Mammary epithelial cell (primary cell): ENCODE measurements around the gene TPBG.

ENCODE experiments used
- EZH2 ChIP-seq: IDR thresholded peaks from 2 replicates; pipeline ENCODE4 v1.6.1; 2012; ENCODE audit warnings: low read length, inconsistent platforms, borderline replicate concordance
- TF ChIP-seq, protein P1 (sequence below), 2 donors: IDR thresholded peaks in 1 of 2; conservative IDR thresholded peaks in 1 of 2; 2 replicates each; pipeline ENCODE4 v1.5.1; 2011 to 2012; ENCODE audit warnings: inconsistent platforms in 2 of 2, low read length in 2 of 2, mild to moderate bottlenecking in 2 of 2, control low read depth in 1 of 2, low read depth in 1 of 2; ENCODE audit not compliant: insufficient read depth in 1 of 2; ENCODE audit errors: extremely low read depth in 1 of 2

DNA sequence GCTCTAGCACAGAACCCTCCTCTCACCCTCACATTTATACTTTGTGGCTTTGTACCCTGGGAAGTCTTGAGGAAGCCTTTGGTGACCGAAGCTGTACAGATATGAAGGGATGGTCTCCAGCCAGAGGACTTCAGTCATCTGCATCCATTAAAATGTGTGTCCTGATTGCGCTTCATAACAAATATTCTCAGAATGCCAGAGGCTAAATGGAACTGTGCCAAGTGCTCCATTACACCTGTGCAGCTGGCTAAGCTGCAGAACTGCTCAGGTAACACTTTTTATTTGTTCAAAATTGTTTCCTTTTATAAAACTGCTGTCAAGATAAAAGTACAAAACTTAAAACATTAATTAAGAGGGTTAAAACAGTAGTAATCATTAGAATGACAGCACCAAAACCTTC is 22.3 kb downstream of the TPBG start:
- TF ChIP-seq, protein P1, sequence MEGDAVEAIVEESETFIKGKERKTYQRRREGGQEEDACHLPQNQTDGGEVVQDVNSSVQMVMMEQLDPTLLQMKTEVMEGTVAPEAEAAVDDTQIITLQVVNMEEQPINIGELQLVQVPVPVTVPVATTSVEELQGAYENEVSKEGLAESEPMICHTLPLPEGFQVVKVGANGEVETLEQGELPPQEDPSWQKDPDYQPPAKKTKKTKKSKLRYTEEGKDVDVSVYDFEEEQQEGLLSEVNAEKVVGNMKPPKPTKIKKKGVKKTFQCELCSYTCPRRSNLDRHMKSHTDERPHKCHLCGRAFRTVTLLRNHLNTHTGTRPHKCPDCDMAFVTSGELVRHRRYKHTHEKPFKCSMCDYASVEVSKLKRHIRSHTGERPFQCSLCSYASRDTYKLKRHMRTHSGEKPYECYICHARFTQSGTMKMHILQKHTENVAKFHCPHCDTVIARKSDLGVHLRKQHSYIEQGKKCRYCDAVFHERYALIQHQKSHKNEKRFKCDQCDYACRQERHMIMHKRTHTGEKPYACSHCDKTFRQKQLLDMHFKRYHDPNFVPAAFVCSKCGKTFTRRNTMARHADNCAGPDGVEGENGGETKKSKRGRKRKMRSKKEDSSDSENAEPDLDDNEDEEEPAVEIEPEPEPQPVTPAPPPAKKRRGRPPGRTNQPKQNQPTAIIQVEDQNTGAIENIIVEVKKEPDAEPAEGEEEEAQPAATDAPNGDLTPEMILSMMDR (conservative IDR thresholded peaks at IDR 0.05 in 1 of 2, IDR thresholded peaks at IDR 0.05 in 1 of 2; ENCODE audit: extremely low read depth in 1 of 2, insufficient read depth in 1 of 2, low read depth in 1 of 2, low read length in 2 of 2) = no peak
- no peak for TF ChIP-seq EZH2
